IMR-90 (cell line): ENCODE measurements around the gene CTNNBIP1.

Source experiments
- BHLHE40 ChIP-seq: fragments of 150-350 bp; IDR thresholded peaks from 2 replicates; pipeline ENCODE4 v1.6.1; 2016; ENCODE audit warnings: mild to moderate bottlenecking, low read depth, low read length
- CTCF ChIP-seq: conservative IDR thresholded peaks from 2 replicates; pipeline ENCODE4 v1.5.1; 2012; ENCODE audit warnings: mild to moderate bottlenecking, low read depth, low read length, improper control_type of control experiment
- ELK1 ChIP-seq: fragments of 150-350 bp; IDR thresholded peaks from 2 replicates; pipeline ENCODE4 v1.6.1; 2016; ENCODE audit warnings: low read depth, mild to moderate bottlenecking, low read length, moderate library complexity, borderline replicate concordance
- MAFK ChIP-seq: IDR thresholded peaks from 2 replicates; pipeline ENCODE4 v1.6.1; 2012; ENCODE audit warnings: low read depth, low read length, improper control_type of control experiment
- MAZ ChIP-seq: IDR thresholded peaks from 2 replicates; pipeline ENCODE4 v1.6.1; 2012; ENCODE audit warnings: low read depth, mild to moderate bottlenecking, low read length, improper control_type of control experiment, moderate library complexity, borderline replicate concordance
- MXI1 ChIP-seq: IDR thresholded peaks from 2 replicates; pipeline ENCODE4 v1.6.1; 2012; ENCODE audit warnings: low read depth, mild to moderate bottlenecking, low read length, moderate library complexity, borderline replicate concordance
- NFE2L2 ChIP-seq: fragments of 150-350 bp; IDR thresholded peaks from 2 replicates; pipeline ENCODE4 v1.6.1; 2016; ENCODE audit warnings: low read depth, mild to moderate bottlenecking, low read length
- POLR2A ChIP-seq: IDR thresholded peaks from 2 replicates; pipeline ENCODE4 v1.6.1; 2012; ENCODE audit warnings: mild to moderate bottlenecking, low read depth, low read length
- RAD21 ChIP-seq: IDR thresholded peaks from 2 replicates; pipeline ENCODE4 v1.6.1; 2012; ENCODE audit warnings: low read length, improper control_type of control experiment
- RFX5 ChIP-seq: IDR thresholded peaks from 2 replicates; pipeline ENCODE4 v1.8.0; 2012; ENCODE audit warnings: low read depth, mild to moderate bottlenecking, low read length, moderate library complexity
- SMC3 ChIP-seq: fragments of 150-350 bp; IDR thresholded peaks from 2 replicates; pipeline ENCODE4 v1.6.1; 2016; ENCODE audit warnings: low read depth, mild to moderate bottlenecking, antibody characterized with exemption, low read length, moderate library complexity
- USF2 ChIP-seq: fragments of 150-350 bp; IDR thresholded peaks from 2 replicates; pipeline ENCODE4 v1.6.1; 2017; ENCODE audit warnings: mild to moderate bottlenecking, antibody characterized with exemption, low read length, low read depth

- TF ChIP-seq SMC3 (no peak), MAZ (no peak), RFX5 (no peak), POLR2A (no peak), CTCF (no peak), NFE2L2 (no peak), MXI1 (no peak), ELK1 (no peak), RAD21 (no peak), USF2 (no peak), BHLHE40 (no peak), MAFK (no peak)
These were observed 6.4 kb upstream of the CTNNBIP1 start for GRCh38 chr1:9916452-9916851.
